C4-2B (cell line): ENCODE measurements around the gene NLK.

Experiments used
- H3K27ac ChIP-seq: fragments of 450-650 bp; 2 replicates; pipeline ENCODE4 v1.5.1; 2017
- ZFX ChIP-seq: fragments of 450-650 bp; IDR thresholded peaks from 2 replicates; pipeline ENCODE4 v1.6.1; 2017
- TF ChIP-seq, protein P1 (sequence below): fragments of 450-650 bp; conservative IDR thresholded peaks from 2 replicates; pipeline ENCODE4 v1.5.1; 2017; ENCODE audit warnings: mild to moderate bottlenecking

The NLK gene

DNA sequence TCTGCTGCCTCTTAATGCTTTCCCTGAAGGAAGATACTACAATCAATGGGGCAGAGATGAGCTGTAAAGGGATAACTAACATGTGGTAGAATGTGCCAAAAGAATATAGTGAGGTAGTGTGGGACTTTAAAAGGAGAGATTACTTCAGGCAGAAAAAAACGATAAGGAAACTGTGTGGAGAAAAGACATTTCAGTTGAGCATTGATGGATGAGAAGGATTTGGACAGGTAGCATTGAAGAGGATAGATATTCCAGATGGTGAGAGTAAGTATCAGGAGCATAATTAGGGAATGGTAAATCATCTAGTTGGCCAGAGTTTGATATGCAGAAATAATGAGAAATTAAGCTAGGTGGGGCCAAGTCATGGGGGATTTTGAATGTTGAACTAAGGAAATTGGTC, 97.3 kb downstream of the NLK start:
- TF ChIP-seq, protein P1, sequence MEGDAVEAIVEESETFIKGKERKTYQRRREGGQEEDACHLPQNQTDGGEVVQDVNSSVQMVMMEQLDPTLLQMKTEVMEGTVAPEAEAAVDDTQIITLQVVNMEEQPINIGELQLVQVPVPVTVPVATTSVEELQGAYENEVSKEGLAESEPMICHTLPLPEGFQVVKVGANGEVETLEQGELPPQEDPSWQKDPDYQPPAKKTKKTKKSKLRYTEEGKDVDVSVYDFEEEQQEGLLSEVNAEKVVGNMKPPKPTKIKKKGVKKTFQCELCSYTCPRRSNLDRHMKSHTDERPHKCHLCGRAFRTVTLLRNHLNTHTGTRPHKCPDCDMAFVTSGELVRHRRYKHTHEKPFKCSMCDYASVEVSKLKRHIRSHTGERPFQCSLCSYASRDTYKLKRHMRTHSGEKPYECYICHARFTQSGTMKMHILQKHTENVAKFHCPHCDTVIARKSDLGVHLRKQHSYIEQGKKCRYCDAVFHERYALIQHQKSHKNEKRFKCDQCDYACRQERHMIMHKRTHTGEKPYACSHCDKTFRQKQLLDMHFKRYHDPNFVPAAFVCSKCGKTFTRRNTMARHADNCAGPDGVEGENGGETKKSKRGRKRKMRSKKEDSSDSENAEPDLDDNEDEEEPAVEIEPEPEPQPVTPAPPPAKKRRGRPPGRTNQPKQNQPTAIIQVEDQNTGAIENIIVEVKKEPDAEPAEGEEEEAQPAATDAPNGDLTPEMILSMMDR: no peak
- no peak for TF ChIP-seq ZFX
- H3K27ac ChIP-seq: no peak overlapping the region

- H3K27ac ChIP-seq: no peak overlapping the region
- TF ChIP-seq ZFX: no peak
- TF ChIP-seq, protein P1: no peak
Measured at GRCh38 chr17:28141313-28141712, 98.8 kb downstream of the NLK start.

- no peak for TF ChIP-seq ZFX
- TF ChIP-seq, protein P1: no peak
- H3K27ac ChIP-seq: no peak overlapping the region
Measured at GRCh38 chr17:28141773-28142172, 99.3 kb downstream of the NLK start.

DNA sequence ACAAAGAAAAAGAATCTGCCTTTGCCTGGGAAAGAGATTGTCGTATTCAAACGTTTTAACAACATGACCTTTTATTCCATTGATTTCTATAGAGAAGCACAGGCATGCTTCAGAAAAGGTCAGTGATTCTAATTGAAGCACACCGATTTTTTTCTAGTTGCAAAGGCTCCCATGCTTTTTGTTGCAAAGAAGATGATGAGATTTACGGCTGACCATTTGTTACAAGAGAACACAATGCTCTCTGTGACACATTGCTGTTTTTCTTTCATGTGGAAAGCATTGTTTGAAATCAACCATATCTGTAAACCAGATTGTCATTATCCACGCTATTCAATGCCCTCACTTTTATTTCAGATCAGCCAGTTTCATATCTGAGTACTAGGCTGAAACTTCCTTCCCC, 99.8 kb downstream of the NLK start:
- TF ChIP-seq, protein P1: no peak
- TF ChIP-seq ZFX: no peak
- no peak overlapping the region for H3K27ac ChIP-seq

DNA sequence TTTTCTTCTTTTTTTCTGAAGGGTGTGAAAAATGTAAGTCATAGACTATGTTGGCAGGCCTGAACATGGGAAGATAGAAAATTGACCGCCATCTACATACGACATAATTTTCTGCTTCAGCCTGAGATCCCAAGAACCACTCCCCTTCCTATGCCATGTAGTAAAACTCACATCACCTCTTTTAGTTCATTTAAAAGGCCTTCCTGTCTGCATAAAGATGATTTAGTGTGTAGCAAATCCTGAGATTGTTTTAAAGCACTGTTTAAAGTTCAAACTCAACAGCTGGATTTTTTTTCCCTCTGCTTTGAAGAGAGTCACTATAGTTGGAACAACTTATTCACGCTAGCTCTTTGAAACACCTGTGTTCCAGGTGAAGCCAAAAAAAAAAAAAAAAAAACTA, 101.5 kb downstream of the NLK start:
- no peak for TF ChIP-seq ZFX
- TF ChIP-seq, protein P1: no peak
- H3K27ac ChIP-seq: no peak overlapping the region

DNA sequence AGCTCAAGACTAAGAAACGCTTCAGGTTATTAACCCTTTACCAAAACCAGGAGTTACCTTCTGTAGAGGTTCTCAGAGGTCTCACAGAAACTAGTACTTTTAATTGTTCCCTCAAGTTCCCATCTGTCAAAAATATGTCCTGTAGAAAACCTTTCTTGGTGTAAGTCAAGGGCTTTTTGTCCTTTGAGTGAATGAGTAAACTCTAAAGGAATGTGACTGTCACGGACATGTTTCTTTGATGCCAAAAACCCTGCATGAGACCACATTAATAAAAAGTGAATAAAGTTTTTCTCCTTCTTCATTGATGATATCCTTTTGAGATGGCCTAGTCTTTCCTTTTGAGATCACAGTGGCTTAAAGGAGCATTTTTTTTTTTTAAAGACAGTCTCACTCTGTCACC, 102.9 kb downstream of the NLK start:
- TF ChIP-seq, protein P1: no peak
- no peak for TF ChIP-seq ZFX
- H3K27ac ChIP-seq: no peak overlapping the region

DNA sequence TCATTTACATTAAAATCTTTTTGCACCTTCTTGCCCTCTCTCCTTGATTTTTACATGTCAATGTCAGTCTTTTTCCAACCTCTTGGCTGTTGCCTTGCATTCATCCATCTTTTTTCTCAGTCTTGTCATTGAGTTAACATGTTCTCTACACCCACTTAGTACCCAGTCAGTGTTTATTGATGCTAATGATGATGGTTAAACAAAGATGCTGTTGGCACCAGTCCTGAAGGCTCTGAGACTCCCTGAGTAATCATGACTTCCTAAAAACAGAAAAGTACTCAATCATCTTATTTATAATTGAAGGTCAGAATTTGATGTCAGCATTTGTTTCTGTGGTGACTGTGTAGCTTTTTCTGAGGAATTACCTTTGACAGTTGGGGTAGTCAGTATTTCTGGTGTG, 104.5 kb downstream of the NLK start:
- H3K27ac ChIP-seq: no peak overlapping the region
- TF ChIP-seq, protein P1: no peak
- TF ChIP-seq ZFX: no peak
